GM19324 (cell line): Measurements from ENCODE around the gene KIF25.
"Not testable (repeated sequence)": the region's sequence is repeated elsewhere in the genome, so short reads cannot be mapped to it uniquely, and the experiment has no call there.

Source experiments
- ATAC-seq: cut with Tn5 transposase; IDR thresholded peaks from one replicate; pipeline ENCODE4 v1.9.1; 2021; ENCODE audit warnings: mild to moderate bottlenecking, moderate library complexity; ENCODE audit not compliant: unreplicated experiment, low FRiP score

The KIF25 gene

DNA sequence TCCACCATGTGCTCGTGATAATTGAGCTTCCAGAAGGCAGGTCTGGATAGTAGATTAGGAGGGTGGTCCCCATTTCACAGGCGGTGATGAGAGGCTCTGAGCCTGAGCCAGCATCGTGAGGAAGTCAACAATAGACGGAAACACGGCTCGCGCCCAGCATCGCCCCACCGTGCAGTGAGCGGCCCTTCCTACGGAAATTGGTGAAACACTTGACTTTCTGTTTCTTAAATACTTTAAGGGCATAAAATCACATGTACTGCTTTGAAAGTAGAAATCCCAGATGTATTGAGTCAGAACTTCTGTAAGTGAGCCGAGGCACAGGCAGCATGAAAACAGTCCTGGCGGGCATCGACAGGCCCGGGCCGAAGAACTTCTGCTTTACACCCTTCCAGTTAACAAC, 4.3 kb upstream of the KIF25 start:
- ATAC-seq = no peak

GRCh38 chr6:167993831-167994230, 3.6 kb upstream of the KIF25 start:
- no peak for ATAC-seq

DNA sequence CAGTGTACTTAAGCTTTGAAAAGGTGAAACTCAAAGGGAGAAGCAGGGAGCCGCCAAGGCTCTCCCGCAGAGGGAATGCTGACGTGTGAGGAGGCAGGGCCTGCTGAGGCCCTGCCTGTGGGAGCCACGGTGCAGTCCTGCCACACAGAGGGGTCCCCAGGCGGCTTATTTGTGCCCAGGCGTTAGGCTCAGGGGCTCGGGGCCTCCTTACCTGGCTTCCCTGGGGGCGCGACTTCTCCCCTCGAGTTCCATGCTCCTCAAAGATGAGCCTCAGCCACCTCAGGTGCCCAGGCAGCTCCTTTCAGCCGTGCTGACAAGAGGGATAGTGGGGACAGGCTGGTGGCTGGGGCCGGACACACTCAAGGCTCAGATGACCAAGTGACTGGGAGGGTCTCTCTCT, 2.2 kb upstream of the KIF25 start:
- ATAC-seq = no peak

DNA sequence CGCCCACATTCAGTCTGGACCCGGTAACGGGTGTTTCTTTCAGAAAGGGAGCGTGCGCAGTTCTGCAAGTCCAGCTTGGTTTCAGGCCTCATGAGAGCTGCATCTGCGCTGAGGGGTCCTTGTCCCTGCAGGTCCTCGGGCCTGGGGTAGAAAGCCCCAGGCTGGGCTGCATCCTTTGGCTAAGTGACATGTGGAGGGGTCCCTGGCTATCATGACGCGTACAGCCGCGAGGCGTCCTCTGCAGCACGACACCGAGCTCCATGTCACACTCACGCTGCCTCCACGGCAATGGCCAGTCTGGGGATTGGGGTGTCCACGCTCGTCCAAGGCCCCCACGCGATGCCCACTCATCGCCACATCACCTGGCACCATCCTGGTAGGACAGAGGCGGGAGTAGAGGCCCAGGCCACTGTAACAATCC, 1.7 kb upstream of the KIF25 start:
- no peak for ATAC-seq

- ATAC-seq = no peak
Measured at GRCh38 chr6:167996424-167997199, 859 bp upstream of the KIF25 start.

- no peak for ATAC-seq
Measured at GRCh38 chr6:167998215-167998614, 744 bp downstream of the KIF25 start.

DNA sequence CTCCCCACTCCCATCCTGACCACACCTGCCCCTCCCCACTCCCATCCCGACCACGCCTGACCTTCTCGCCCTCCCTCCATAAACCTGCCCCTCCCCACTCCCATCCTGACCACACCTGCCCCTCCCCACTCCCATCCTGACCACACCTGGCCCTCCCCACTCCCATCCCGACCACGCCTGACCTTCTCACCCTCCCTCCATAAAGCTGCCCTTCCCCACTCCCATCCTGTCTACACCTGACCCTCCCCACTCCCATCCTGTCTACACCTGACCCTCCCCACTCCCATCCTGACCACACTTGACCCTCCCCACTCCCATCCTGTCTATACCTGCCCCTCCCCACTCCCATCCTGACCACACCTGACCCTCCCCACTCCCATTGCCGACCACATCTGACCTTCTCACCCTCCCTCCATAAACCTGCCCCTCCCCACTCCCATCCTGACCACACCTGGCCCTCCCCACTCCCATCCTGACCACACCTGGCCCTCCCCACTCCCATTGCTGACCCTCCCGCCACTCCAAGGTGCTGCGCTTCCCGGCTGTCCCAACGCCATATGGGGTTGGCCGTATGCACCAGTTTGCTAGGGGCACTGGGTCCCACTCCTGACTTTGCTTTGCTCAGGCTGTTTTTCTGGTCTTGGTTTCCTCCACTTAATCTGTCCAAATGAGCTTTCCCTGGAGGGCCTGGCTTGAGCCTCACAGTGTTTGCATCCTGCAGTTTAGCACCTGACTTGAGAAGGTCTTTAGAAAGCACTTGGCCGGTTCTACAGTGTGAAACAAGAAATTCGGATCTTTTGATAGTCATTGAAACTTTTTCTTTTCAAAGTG, 2.9 kb downstream of the KIF25 start:
- ATAC-seq = no peak

GRCh38 chr6:168001029-168001332, 3.5 kb downstream of the KIF25 start:
- ATAC-seq = no peak

- not testable (repeated sequence) for ATAC-seq
Measured at GRCh38 chr6:168001514-168001913, 4.0 kb downstream of the KIF25 start.

DNA sequence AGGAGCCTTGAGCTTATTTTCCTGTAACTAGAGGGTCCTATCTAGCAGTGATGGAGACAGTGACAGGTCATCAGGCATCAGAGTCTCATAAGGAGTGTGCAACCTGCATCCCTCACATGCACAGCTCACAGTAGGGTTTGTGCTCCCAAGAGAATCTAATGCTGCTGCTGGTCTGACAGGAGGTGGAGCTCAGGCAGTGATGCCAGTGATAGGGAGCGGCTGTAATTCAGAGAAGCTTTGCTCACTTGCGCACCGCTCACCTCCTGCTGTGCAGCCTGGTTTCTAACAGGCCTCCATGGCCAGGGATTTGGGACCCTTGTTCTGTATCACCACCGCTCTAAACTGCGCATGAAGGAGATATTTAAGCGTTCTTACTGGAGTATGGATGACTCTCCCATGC, 5.3 kb downstream of the KIF25 start:
- no peak for ATAC-seq

GRCh38 chr6:168004023-168004422, 6.6 kb downstream of the KIF25 start:
- ATAC-seq = no peak

DNA sequence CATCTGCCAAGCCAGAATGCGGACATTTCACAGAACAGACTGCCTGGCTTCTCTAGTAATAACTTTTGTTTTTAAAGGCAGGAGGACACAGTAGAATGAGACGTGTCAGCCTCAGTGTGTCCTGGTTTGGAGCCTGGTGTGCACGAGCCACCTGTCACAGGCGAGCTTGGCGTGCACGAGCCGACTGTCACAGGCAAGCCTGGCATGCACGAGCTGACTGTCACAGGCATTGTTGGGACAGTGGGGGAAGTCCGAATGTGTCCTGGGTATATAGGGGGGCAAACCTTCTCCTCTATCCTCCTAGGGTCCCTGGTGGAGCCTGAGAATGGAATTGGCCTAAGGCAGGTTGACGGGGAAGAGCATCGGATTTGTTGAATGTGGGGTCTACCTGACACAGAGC, 7.5 kb downstream of the KIF25 start:
- no peak for ATAC-seq

DNA sequence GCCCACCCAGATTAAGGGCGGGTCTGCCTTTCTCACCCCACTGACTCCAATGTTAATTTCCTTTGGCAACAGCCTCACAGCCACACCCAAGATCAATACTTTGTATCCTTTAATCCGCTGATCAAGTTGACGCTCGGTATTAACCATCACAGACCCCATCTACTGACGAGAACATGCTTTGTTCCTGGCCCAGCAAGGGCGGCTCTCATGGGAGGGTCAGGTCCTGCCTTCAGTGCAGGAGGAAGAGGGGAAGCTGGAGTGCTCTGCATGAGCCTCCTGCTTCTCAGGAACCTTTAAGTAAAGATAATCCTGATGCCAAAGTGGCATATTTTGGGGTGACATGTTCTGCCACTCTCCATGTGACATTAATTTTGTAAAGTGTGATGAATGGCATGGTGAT, 8.3 kb downstream of the KIF25 start:
- no peak for ATAC-seq

GRCh38 chr6:168007592-168008338, 10.3 kb downstream of the KIF25 start:
- ATAC-seq = no peak

DNA sequence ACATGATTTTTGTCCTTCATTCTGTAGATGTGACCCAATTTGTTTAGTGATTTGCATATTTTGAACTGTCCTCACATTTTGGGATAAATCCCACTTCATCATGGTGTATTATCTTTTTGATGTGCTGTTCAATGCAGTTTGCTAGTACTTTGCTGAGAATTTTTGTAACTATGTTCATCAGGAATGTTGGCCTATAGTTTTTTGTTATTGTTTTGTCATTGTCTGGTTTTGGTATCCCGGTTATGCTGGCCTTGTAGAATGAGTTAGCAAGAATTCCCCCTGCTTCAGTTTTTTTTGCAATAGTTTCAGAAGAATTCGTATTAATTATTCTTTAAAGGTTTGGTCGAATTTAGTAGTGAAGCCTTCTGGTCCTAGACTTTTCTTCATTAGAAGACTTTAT, 11.9 kb downstream of the KIF25 start:
- ATAC-seq = no peak

DNA sequence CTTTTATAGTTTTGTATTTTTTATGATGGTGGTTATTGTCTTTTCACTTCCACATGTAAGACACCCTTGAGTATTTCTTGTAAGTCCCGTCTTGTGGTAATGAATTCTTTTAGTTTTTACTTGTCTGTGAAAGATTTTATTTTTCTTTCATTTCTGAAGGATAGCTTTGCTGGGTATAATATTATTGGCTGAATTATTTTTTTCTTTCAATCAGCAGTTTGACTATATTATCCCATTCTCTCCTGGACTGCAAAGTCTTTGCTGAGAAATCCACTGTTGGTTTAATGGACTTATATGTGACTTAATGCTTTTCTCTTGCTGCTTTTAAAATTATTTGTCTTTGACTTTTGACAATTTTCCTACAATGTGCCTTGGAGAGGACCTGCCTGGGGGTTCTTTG, 13.8 kb downstream of the KIF25 start:
- ATAC-seq = no peak

GRCh38 chr6:168012431-168013249, 15.2 kb downstream of the KIF25 start:
- ATAC-seq = no peak

- no peak for ATAC-seq
Measured at GRCh38 chr6:168013250-168013915, 15.9 kb downstream of the KIF25 start.

DNA sequence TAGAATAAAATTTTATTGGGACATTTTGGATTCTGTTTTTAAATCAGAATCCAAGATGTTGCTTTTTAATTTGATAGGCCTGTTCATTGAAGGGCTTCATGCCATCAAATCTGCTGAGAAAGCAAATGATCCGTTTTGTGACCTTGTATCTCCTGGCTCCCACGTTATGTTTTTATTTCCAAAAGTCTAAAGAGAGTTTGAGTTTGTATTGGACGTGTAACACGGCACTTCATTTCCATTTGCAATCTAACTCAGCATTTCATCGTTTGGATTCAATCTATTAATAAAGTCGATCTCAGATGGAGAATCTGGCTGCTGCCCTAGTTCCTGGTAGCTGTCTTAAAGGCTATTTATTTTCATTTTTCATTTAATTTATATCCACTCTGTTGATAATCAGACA, 17.0 kb downstream of the KIF25 start:
- no peak for ATAC-seq

- no peak for ATAC-seq
Measured at GRCh38 chr6:168015009-168015408, 17.5 kb downstream of the KIF25 start.
